RCC 7860 (cell line): ENCODE measurements around the gene YPEL2.

Experiments used
- DNase-seq: peaks from one replicate; pipeline ENCODE4 v3.0.0-alpha.2; 2015; ENCODE audit warnings: low spot score
- FAIRE-seq: peaks from 2 replicates; lab custom pipeline; 2012; peaks lifted over from hg19 to GRCh38; lab: Jason Lieb, UNC

The YPEL2 gene

GRCh38 chr17:59426031-59426430, 94.6 kb downstream of the YPEL2 start:
- FAIRE-seq = no peak
- DNase-seq = no peak

DNA sequence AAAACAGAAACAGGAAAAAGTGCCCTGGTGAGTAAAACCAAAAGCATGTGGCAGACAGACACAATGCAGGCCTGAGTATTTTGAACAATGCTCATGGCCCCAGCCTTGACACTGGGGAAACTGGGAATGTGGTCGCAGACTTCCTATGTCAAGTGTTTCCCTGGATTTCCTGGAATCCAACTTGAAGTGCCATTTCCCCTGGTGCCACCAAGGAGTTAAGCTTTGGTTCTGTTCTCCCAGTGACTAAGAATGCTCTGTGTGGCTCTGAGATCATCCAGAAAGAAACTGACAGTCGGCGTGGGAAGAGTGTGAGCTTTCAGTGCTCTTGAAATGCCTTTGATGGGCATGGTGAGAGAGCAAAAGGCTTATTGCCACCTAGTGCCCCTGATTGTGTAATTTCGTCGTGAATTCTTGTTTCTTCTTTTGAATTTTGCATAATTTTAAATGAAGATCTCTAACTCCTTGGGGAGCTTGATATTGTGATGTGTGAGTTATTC, 96.0 kb downstream of the YPEL2 start:
- DNase-seq (peak; percentile 82), FAIRE-seq (peak; percentile 53)

GRCh38 chr17:59427996-59428395, 96.5 kb downstream of the YPEL2 start:
- DNase-seq (no peak), FAIRE-seq (no peak)

DNA sequence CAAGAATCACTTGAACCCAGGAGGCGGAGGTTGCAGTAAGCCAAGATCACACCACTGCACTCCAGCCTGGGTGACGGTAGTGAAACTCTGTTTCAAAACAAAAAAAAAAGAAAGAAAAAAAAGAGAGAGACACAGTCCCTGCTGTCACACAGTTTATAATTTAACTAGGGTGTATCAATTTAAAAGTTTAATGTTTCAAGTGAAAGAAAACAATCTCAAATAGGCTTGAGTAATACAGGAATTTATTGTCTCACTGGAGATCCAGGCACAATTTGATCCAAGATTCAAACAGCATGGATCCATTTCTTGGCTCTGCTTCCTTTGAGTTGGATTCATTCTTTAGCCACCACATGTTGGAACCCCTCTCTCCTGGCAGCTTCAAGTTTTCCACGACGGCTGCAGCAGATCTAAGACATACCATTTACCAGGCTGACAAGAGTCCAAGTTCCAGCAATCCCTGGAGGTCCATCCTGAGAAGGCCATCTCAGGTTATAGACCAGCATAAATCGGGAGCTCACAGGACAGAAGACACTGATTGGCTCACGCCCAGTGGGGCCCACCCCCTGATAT, 97.5 kb downstream of the YPEL2 start:
- DNase-seq = no peak
- FAIRE-seq = no peak

- FAIRE-seq (no peak), DNase-seq (no peak)
Observed at GRCh38 chr17:59431601-59432000, 100.1 kb downstream of the YPEL2 start.

GRCh38 chr17:59432657-59433056, 101.2 kb downstream of the YPEL2 start:
- FAIRE-seq (no peak), DNase-seq (no peak)

DNA sequence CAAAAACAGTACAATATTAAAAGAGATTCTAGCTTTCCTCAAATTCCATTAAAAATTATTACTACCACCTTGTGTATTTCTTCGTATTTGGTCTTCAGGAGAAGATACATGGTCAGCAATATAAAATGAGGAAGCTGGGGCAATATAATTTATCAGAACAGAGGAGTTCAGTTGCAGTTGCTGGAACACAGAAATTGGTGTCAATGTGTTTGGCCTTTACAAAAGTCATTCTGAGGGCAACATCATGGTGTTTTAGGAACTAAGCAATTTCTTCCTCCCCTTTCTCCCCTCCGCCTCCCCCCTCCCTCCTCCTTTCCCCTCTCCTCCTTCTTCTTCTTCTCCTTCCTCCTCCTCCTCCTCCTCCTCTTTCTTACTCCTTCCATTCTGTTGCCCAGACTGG, 102.1 kb downstream of the YPEL2 start:
- no peak for DNase-seq
- no peak for FAIRE-seq

DNA sequence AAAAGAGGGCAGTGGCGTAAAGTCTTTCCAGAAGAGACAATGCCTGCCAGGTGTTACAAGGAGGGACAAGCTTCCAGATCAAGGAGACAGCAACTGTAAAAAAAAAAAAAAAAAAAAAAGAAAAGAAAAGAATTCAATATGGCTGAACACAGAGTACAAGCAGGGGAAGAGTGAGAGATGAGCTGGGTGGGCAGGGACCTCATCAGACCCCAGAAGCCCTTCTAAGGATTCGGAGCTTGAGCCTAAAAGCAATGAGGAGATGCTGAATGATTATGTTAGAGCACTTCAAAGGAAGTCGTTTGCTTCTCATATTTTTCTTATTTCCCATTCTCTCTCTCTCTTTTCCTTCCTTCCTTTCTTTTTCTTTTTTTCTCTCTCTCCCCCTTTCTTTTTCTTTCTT, 103.0 kb downstream of the YPEL2 start:
- DNase-seq (no peak), FAIRE-seq (no peak)

DNA sequence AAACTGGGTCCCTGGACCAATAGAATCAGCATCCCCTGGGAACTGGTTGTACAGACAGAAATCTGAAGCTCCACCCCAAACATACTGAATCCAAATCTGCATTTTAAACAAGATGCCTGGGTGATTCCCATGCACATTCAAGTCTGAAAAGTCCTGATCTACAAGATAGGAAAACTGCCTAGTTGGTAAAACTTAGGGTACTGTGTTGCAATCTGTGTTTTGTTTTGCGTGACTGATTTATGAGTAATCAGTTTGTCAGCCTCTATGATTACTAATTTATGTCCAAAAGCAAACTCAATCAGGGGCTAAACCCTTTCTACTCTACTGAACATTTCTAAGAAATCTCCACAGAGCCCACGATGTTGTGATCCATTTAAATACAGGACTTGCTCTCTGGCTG, 103.8 kb downstream of the YPEL2 start:
- peak; percentile 80 for FAIRE-seq

DNA sequence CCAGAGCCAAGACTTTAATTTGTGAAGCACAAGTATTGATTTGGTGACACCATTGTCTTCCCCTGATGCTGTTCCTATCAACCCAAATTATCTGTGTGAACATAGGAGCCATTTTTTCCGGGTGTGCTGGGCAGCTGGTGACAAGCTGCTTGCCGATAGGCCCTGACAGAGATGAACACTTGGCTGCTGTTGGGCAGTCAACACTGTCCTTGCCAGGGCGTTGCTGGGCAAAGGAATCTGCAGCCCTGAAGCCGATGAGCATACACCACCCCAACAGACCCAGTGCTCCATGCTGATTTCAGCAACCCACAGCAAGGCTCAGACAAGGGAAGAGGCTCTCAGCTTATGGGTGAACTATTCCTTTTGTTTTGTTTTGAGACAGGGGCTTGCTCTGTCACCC, 105.4 kb downstream of the YPEL2 start:
- FAIRE-seq (no peak), DNase-seq (no peak)

More for the DNA sequence above, 103.8 kb downstream of the YPEL2 start:
- peak; percentile 67 for DNase-seq

DNA sequence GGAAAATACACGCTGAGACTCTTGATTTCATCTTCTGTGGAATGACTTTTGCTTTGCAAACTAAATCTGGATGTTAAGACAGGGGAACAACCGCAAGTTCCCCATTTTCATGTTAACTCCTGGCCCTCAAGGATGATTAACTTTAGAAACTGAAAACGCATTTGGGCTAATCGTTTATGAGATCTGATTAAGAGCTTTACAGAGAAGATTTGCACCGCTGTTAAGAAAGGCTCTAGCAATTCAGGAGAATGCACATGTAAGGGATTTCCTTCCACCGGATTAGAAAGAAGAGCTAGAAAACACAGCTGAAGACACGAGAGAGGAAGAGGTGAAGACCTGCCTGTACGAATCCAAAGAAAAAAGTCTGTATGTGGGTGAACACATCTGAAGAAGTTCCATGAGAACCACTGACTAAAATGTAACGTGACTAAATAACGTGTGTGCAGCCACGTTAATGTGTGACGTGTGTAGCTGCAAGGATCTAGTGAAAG, 106.4 kb downstream of the YPEL2 start:
- FAIRE-seq = no peak
- no peak for DNase-seq

DNA sequence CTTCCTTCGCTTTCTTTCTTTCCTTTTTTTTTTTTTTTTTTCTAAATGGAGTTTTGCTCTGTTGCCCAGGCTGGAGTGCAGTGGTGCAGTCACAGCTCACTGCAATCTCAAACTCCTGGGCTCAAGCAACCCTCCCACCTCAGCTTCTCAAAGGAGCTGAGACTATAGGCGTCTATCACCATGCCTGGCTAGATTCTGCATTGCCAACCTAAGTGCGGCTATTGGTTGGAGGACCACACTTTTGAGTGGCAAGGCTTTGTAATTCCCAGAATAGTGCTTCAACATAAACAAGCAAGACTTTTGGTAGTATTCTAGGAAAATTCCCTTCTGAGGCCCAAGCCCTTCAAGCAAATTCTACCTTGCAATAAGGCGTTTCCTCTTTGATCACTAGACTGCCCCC, 107.8 kb downstream of the YPEL2 start:
- FAIRE-seq (no peak), DNase-seq (no peak)

GRCh38 chr17:59439741-59440211, 108.3 kb downstream of the YPEL2 start:
- DNase-seq (no peak), FAIRE-seq (no peak)

GRCh38 chr17:59440757-59441463, 109.5 kb downstream of the YPEL2 start:
- peak; percentile 75 for DNase-seq
- FAIRE-seq = peak; percentile 45

- no peak for FAIRE-seq
- DNase-seq = no peak
Observed at GRCh38 chr17:59441464-59442096, 110.1 kb downstream of the YPEL2 start.

DNA sequence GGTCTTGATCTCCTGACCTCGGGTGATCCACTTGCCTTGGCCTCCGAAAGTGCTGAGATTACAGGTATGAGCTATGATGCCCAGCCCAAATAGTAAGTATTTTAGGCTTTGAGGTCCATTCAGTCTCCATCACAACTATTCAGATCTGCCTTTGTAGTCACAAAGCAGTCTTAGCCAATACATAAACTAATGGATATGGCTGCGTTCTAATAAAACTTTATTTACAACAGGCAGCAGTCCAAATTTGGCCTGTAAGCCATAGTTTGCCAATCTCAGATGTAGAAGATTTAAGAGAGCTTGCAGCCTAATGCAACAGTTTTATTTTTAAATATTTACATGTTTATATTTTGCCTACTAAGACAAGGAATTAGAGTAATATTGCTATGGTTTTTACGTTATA, 111.7 kb downstream of the YPEL2 start:
- no peak for FAIRE-seq
- no peak for DNase-seq
